ENCODE results near the gene CHST13.
A peak's percentile ranks its signal among the peaks of the same experiment; 100 is the strongest.

The CHST13 gene

GRCh38 chr3:126542340-126543241 is 18.6 kb downstream of the CHST13 start:
- DNase-seq, result no peak

- DNase-seq, result no peak
Measured at GRCh38 chr3:126543457-126544061, 19.6 kb downstream of the CHST13 start.

GRCh38 chr3:126544596-126545281 is 20.8 kb downstream of the CHST13 start:
- no peak for DNase-seq

- no peak for DNase-seq
Measured at GRCh38 chr3:126545544-126545943, 21.6 kb downstream of the CHST13 start.

GRCh38 chr3:126546013-126546412 is 22.1 kb downstream of the CHST13 start:
- no peak for DNase-seq

- no peak for DNase-seq
Measured at GRCh38 chr3:126546549-126547239, 22.7 kb downstream of the CHST13 start.

GRCh38 chr3:126547721-126548120 is 23.8 kb downstream of the CHST13 start:
- DNase-seq, result no peak

- no peak for DNase-seq
Measured at GRCh38 chr3:126548556-126549466, 24.9 kb downstream of the CHST13 start.

GRCh38 chr3:126549861-126550487 is 26.0 kb downstream of the CHST13 start:
- DNase-seq, result no peak

GRCh38 chr3:126550488-126551051 is 26.6 kb downstream of the CHST13 start:
- no peak for DNase-seq

GRCh38 chr3:126551121-126551838 is 27.3 kb downstream of the CHST13 start:
- peak in 1 of 2 experiments; percentile 5 for DNase-seq

- DNase-seq, result no peak
Measured at GRCh38 chr3:126551839-126552687, 28.1 kb downstream of the CHST13 start.

- DNase-seq, result no peak
Measured at GRCh38 chr3:126552688-126553283, 28.8 kb downstream of the CHST13 start.

- DNase-seq, result no peak
Measured at GRCh38 chr3:126553284-126554084, 29.5 kb downstream of the CHST13 start.

- DNase-seq, result no peak
Measured at GRCh38 chr3:126554560-126555525, 30.9 kb downstream of the CHST13 start.

GRCh38 chr3:126555795-126556636 is 32.1 kb downstream of the CHST13 start:
- DNase-seq, result no peak

All from cerebellar nuclear complex (tissue), 1 donor.